A673 (cell line): Measurements from ENCODE around the gene MAP2K5. TPM values are rescaled to one million over a fixed set of nuclear protein-coding genes. Genes with fewer than 3 reads are reported as not detected.

Source experiments
- BruUV-seq: library from RNA; stranded (reverse); fragments of 400-500 nt; replicated peaks from 2 replicates; lab custom pipeline; 2021; lab: Mats Ljungman, UMichigan
- CTCF ChIA-PET: fragments of 300-600 bp; sonication (Branson Sonifier 250); formaldehyde crosslinking; loops from one replicate; lab custom pipeline; 2022; ENCODE audit warnings: antibody characterized with exemption; lab: Charles Lee
- POLR2A ChIA-PET: fragments of 300-600 bp; sonication (Branson Sonifier 250); formaldehyde crosslinking; loops from one replicate; lab custom pipeline; 2022; ENCODE audit warnings: antibody characterized with exemption; ENCODE audit not compliant: low non-redundant PET; lab: Charles Lee
- DNase-seq: peaks from one replicate; pipeline ENCODE4 v3.0.0-alpha.2; 2015; ENCODE audit warnings: low spot score
- H3K27ac ChIP-seq: fragments of 200-600 bp; sonication (generic); 2 replicates; pipeline ENCODE4 v1.5.1; 2016; ENCODE audit warnings: mixed run types, low read depth, mild to moderate bottlenecking, mixed read lengths, antibody characterized with exemption, low read length; ENCODE audit not compliant: poor library complexity, severe bottlenecking
- H3K27me3 ChIP-seq: fragments of 200-600 bp; sonication (generic); replicated peaks from 2 replicates; pipeline ENCODE4 v1.6.1; 2017; ENCODE audit warnings: mixed run types, low read depth, mild to moderate bottlenecking, mixed read lengths, antibody characterized with exemption, low read length; ENCODE audit not compliant: insufficient read depth, poor library complexity
- H3K36me3 ChIP-seq: fragments of 200-600 bp; sonication (generic); 2 replicates; pipeline ENCODE4 v1.6.1; 2016; ENCODE audit warnings: mixed run types, mild to moderate bottlenecking, mixed read lengths, antibody characterized with exemption, low read length; ENCODE audit not compliant: insufficient read depth, poor library complexity, severe bottlenecking
- H3K4me1 ChIP-seq: fragments of 200-600 bp; sonication (generic); 2 replicates; pipeline ENCODE4 v1.6.1; 2017; ENCODE audit warnings: mixed run types, mild to moderate bottlenecking, mixed read lengths, antibody characterized with exemption, low read length; ENCODE audit not compliant: insufficient read depth, poor library complexity, severe bottlenecking
- H3K4me3 ChIP-seq: fragments of 200-600 bp; sonication (generic); 2 replicates; pipeline ENCODE4 v1.5.1; 2016; ENCODE audit warnings: low read depth, mixed run types, mild to moderate bottlenecking, mixed read lengths, low read length; ENCODE audit not compliant: poor library complexity, severe bottlenecking
- H3K9me3 ChIP-seq: fragments of 200-600 bp; sonication (generic); 2 replicates; pipeline ENCODE4 v1.6.1; 2016; ENCODE audit warnings: mixed run types, low read depth, mild to moderate bottlenecking, mixed read lengths, antibody characterized with exemption, low read length; ENCODE audit not compliant: poor library complexity, severe bottlenecking
- EZH2 ChIP-seq: fragments of 200-600 bp; sonication (generic); IDR thresholded peaks from 2 replicates; pipeline ENCODE4 v1.6.1; 2017; ENCODE audit warnings: borderline replicate concordance, low read depth, mild to moderate bottlenecking, mixed read lengths, antibody characterized with exemption, low read length; ENCODE audit not compliant: poor library complexity, severe bottlenecking
- intact Hi-C: fragments of 100-400 bp; cut with micrococcal nuclease; formaldehyde crosslinking; loops from one replicate; pipeline ENCODE4 v1.10.0; 2022; ENCODE audit not compliant: unreplicated experiment
- total RNA-seq: library from RNA; stranded (reverse); gene quantifications from 2 replicates; pipeline ENCODE4 v1.2.3, GENCODE V29; 2021
- TF ChIP-seq, protein P1 (sequence below): fragments of 300-800, 200-600 bp; sonication (generic); conservative IDR thresholded peaks from 2 replicates; pipeline ENCODE4 v1.5.1; 2017; ENCODE audit warnings: low read depth, mild to moderate bottlenecking, antibody characterized with exemption, low read length, moderate library complexity, mixed read lengths

The MAP2K5 gene
- total RNA-seq, 1 experiment from 2014 or later: 62.8 TPM

- Histone ChIP-seq H3K27ac (no peak overlapping the region), H3K9me3 (no peaks in the 10 kb centered on the region), H3K4me1 (peaks cover 10% of the 10 kb centered on the region), H3K27me3 (no peaks in the 10 kb centered on the region), H3K36me3 (peaks cover 3% of the 10 kb centered on the region), H3K4me3 (no peak overlapping the region)
- POLR2A ChIA-PET: no interaction called here
- DNase-seq: no peak
- CTCF ChIA-PET: no interaction called here
- TF ChIP-seq, protein P1, sequence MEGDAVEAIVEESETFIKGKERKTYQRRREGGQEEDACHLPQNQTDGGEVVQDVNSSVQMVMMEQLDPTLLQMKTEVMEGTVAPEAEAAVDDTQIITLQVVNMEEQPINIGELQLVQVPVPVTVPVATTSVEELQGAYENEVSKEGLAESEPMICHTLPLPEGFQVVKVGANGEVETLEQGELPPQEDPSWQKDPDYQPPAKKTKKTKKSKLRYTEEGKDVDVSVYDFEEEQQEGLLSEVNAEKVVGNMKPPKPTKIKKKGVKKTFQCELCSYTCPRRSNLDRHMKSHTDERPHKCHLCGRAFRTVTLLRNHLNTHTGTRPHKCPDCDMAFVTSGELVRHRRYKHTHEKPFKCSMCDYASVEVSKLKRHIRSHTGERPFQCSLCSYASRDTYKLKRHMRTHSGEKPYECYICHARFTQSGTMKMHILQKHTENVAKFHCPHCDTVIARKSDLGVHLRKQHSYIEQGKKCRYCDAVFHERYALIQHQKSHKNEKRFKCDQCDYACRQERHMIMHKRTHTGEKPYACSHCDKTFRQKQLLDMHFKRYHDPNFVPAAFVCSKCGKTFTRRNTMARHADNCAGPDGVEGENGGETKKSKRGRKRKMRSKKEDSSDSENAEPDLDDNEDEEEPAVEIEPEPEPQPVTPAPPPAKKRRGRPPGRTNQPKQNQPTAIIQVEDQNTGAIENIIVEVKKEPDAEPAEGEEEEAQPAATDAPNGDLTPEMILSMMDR: no peak
- no peak for TF ChIP-seq EZH2
- intact Hi-C loops: no loop called here
- BruUV-seq: no TSS peak
Observed at GRCh38 chr15:67603063-67603462, 60.6 kb downstream of the MAP2K5 start.

GRCh38 chr15:67605871-67606270 lies 63.4 kb downstream of the MAP2K5 start:
- CTCF ChIA-PET: no interaction called here
- no TSS peak for BruUV-seq
- intact Hi-C loops: no loop called here
- no peak for DNase-seq
- TF ChIP-seq, protein P1: no peak
- TF ChIP-seq EZH2: no peak
- H3K36me3 ChIP-seq: peaks cover 3% of the 10 kb centered on the region
- H3K4me3 ChIP-seq: no peak overlapping the region
- H3K9me3 ChIP-seq: no peaks in the 10 kb centered on the region
- H3K27me3 ChIP-seq: no peaks in the 10 kb centered on the region
- H3K4me1 ChIP-seq: peaks cover 5% of the 10 kb centered on the region
- H3K27ac ChIP-seq: no peak overlapping the region
- POLR2A ChIA-PET: no interaction called here

DNA sequence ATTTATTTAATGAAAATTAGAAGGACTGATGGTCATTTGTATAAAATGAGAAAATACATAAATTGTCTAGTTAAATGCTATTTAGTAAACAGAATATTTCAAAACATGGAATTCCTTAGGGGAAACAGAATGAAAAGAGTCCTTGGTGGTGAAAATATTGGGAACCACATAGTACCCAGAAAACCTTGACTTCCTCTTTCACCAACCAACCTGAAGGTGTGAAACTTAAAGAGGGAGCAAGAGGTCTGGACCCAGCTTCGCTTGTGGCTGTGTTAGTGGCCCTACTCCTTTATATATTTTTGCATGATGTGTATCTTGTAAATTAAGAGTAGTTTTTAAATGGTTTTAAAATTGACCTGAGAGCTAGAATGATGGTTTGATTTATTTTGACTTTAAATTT lies 64.2 kb downstream of the MAP2K5 start:
- Histone ChIP-seq H3K27ac (no peak overlapping the region), H3K36me3 (peaks cover 3% of the 10 kb centered on the region), H3K27me3 (no peaks in the 10 kb centered on the region), H3K9me3 (no peaks in the 10 kb centered on the region), H3K4me1 (no peaks in the 10 kb centered on the region), H3K4me3 (no peak overlapping the region)
- DNase-seq: no peak
- POLR2A ChIA-PET: no interaction called here
- TF ChIP-seq, protein P1: no peak
- no peak for TF ChIP-seq EZH2
- CTCF ChIA-PET: no interaction called here
- BruUV-seq: no TSS peak
- intact Hi-C loops: no loop called here
